ENCODE data around the gene LRMDA.
A peak's percentile ranks its signal among the peaks of the same experiment; 100 is the strongest.

LRMDA gene

GRCh38 chr10:76034353-76035205 lies 603.2 kb downstream of the LRMDA start (continued):
- TF ChIP-seq, protein P1, sequence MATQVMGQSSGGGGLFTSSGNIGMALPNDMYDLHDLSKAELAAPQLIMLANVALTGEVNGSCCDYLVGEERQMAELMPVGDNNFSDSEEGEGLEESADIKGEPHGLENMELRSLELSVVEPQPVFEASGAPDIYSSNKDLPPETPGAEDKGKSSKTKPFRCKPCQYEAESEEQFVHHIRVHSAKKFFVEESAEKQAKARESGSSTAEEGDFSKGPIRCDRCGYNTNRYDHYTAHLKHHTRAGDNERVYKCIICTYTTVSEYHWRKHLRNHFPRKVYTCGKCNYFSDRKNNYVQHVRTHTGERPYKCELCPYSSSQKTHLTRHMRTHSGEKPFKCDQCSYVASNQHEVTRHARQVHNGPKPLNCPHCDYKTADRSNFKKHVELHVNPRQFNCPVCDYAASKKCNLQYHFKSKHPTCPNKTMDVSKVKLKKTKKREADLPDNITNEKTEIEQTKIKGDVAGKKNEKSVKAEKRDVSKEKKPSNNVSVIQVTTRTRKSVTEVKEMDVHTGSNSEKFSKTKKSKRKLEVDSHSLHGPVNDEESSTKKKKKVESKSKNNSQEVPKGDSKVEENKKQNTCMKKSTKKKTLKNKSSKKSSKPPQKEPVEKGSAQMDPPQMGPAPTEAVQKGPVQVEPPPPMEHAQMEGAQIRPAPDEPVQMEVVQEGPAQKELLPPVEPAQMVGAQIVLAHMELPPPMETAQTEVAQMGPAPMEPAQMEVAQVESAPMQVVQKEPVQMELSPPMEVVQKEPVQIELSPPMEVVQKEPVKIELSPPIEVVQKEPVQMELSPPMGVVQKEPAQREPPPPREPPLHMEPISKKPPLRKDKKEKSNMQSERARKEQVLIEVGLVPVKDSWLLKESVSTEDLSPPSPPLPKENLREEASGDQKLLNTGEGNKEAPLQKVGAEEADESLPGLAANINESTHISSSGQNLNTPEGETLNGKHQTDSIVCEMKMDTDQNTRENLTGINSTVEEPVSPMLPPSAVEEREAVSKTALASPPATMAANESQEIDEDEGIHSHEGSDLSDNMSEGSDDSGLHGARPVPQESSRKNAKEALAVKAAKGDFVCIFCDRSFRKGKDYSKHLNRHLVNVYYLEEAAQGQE (tag by site-specific recombination; IDR thresholded peaks at IDR 0.05), result peak; percentile 28; the same call in 1 of the 2 replicates
- no peak for TF ChIP-seq ZNF544 (tag by site-specific recombination; IDR thresholded peaks at IDR 0.05)
- TF ChIP-seq ZBTB17 (tag by site-specific recombination; IDR thresholded peaks at IDR 0.05), result 0 out of 2 replicates have a peak, but pooled peaks have one; percentile 34
- TF ChIP-seq ZNF501 (tag by site-specific recombination; IDR thresholded peaks at IDR 0.05), result peak; percentile 20; the same call in 1 of the 2 replicates
- no peak for TF ChIP-seq ZNF621 (tag by site-specific recombination; IDR thresholded peaks at IDR 0.05)
- TF ChIP-seq, protein P2, sequence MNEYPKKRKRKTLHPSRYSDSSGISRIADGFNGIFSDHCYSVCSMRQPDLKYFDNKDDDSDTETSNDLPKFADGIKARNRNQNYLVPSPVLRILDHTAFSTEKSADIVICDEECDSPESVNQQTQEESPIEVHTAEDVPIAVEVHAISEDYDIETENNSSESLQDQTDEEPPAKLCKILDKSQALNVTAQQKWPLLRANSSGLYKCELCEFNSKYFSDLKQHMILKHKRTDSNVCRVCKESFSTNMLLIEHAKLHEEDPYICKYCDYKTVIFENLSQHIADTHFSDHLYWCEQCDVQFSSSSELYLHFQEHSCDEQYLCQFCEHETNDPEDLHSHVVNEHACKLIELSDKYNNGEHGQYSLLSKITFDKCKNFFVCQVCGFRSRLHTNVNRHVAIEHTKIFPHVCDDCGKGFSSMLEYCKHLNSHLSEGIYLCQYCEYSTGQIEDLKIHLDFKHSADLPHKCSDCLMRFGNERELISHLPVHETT (tag by site-specific recombination; IDR thresholded peaks at IDR 0.05), result no peak
- no peak for TF ChIP-seq MEIS1 (CRISPR knock-in tag; IDR thresholded peaks at IDR 0.05; ENCODE audit: borderline replicate concordance)
- TF ChIP-seq SCRT2 (tag by site-specific recombination; IDR thresholded peaks at IDR 0.05), result no peak
- TF ChIP-seq ZNF18 (tag by site-specific recombination; IDR thresholded peaks at IDR 0.05), result peak; percentile 52; the same call in 1 of the 2 replicates
- TF ChIP-seq ZNF596 (tag by site-specific recombination; IDR thresholded peaks at IDR 0.05), result no peak
- peak; percentile 36 for TF ChIP-seq ZBTB8A (tag by site-specific recombination; IDR thresholded peaks at IDR 0.05)
- TF ChIP-seq ZSCAN30 (tag by site-specific recombination; IDR thresholded peaks at IDR 0.05), result no peak
- TF ChIP-seq ZNF335 (tag by site-specific recombination; conservative IDR thresholded peaks at IDR 0.05), result peak; percentile 67; the same call in 1 of the 2 replicates
- TF ChIP-seq WT1 (tag by site-specific recombination; IDR thresholded peaks at IDR 0.05), result peak; percentile 55; the same call in 1 of the 2 replicates
- peak; percentile 57 for TF ChIP-seq PRDM1 (tag by site-specific recombination; IDR thresholded peaks at IDR 0.05)
- no peak for TF ChIP-seq ZNF121 (tag by site-specific recombination; IDR thresholded peaks at IDR 0.05)
- TF ChIP-seq ZNF140 (tag by site-specific recombination; IDR thresholded peaks at IDR 0.05), result no peak
- peak; percentile 69; the same call in 1 of the 2 replicates for TF ChIP-seq MYNN (tag by site-specific recombination; IDR thresholded peaks at IDR 0.05; ENCODE audit: borderline replicate concordance)
- no peak for TF ChIP-seq ZNF211 (tag by site-specific recombination; IDR thresholded peaks at IDR 0.05; ENCODE audit: low read depth)
- no peak for TF ChIP-seq ZNF138 (tag by site-specific recombination; IDR thresholded peaks at IDR 0.05; ENCODE audit: borderline replicate concordance)
- TF ChIP-seq, protein P3, sequence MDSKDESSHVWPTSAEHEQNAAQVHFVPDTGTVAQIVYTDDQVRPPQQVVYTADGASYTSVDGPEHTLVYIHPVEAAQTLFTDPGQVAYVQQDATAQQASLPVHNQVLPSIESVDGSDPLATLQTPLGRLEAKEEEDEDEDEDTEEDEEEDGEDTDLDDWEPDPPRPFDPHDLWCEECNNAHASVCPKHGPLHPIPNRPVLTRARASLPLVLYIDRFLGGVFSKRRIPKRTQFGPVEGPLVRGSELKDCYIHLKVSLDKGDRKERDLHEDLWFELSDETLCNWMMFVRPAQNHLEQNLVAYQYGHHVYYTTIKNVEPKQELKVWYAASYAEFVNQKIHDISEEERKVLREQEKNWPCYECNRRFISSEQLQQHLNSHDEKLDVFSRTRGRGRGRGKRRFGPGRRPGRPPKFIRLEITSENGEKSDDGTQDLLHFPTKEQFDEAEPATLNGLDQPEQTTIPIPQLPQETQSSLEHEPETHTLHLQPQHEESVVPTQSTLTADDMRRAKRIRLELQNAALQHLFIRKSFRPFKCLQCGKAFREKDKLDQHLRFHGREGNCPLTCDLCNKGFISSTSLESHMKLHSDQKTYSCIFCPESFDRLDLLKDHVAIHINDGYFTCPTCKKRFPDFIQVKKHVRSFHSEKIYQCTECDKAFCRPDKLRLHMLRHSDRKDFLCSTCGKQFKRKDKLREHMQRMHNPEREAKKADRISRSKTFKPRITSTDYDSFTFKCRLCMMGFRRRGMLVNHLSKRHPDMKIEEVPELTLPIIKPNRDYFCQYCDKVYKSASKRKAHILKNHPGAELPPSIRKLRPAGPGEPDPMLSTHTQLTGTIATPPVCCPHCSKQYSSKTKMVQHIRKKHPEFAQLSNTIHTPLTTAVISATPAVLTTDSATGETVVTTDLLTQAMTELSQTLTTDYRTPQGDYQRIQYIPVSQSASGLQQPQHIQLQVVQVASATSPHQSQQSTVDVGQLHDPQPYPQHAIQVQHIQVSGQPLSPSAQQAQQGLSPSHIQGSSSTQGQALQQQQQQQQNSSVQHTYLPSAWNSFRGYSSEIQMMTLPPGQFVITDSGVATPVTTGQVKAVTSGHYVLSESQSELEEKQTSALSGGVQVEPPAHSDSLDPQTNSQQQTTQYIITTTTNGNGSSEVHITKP (tag by site-specific recombination; IDR thresholded peaks at IDR 0.05), result peak; percentile 79
- TF ChIP-seq ZNF747 (tag by site-specific recombination; IDR thresholded peaks at IDR 0.05), result no peak
- no peak for TF ChIP-seq ZBTB21 (tag by site-specific recombination; IDR thresholded peaks at IDR 0.05)
